Caki2 (cell line): Measurements from ENCODE around the gene SUCLG1. TPM values are rescaled to one million over a fixed set of nuclear protein-coding genes. Genes with fewer than 3 reads are reported as not detected.
A peak's percentile ranks its signal among the peaks of the same experiment; 100 is the strongest.
"Not testable (repeated sequence)": the region's sequence is repeated elsewhere in the genome, so short reads cannot be mapped to it uniquely, and the experiment has no call there.

Experiments
- DNase-seq: peaks from one replicate; pipeline ENCODE4 v3.0.0-alpha.2; 2015; ENCODE audit warnings: low read depth
- in situ Hi-C: cut with HindIII; loops from 2 replicates; pipeline ENCODE4 v1.10.0; 2016; ENCODE audit warnings: low sequenced_read_pairs, low pct_unique_long_range_greater_than_20kb, mixed read lengths
- total RNA-seq: library from RNA; depleted of rRNA; stranded (reverse); fragments of >200 nt; shearing (Covaris generic); gene quantifications from 2 replicates; pipeline ENCODE4 v1.2.3, GENCODE V29; 2014; ENCODE audit warnings: low replicate concordance

SUCLG1 gene
- total RNA-seq, 1 experiment from 2014 or later, result 41.4 TPM

- in situ Hi-C loops, result no loop called here
- DNase-seq, result peak; percentile 80
Observed at GRCh38 chr2:84435345-84436025, 23.6 kb downstream of the SUCLG1 start.

- no peak for DNase-seq
- in situ Hi-C loops, result no loop called here
Observed at GRCh38 chr2:84429328-84429727, 29.8 kb downstream of the SUCLG1 start.

- DNase-seq, result peak; percentile 30
- in situ Hi-C loops, result no loop called here
Observed at GRCh38 chr2:84427235-84428138, 31.6 kb downstream of the SUCLG1 start.

GRCh38 chr2:84425310-84425709, 33.8 kb downstream of the SUCLG1 start:
- in situ Hi-C loops, result no loop called here
- no peak for DNase-seq

GRCh38 chr2:84424152-84424551, 34.9 kb downstream of the SUCLG1 start:
- in situ Hi-C loops, result no loop called here

GRCh38 chr2:84421791-84422190, 37.3 kb downstream of the SUCLG1 start:
- in situ Hi-C loops, result no loop called here

More at GRCh38 chr2:84424152-84424551, 34.9 kb downstream of the SUCLG1 start:
- no peak for DNase-seq

GRCh38 chr2:84421197-84421596, 37.9 kb downstream of the SUCLG1 start:
- DNase-seq, result no peak
- in situ Hi-C loops, result no loop called here

More at GRCh38 chr2:84421791-84422190, 37.3 kb downstream of the SUCLG1 start:
- DNase-seq, result no peak

- no peak for DNase-seq
- in situ Hi-C loops, result no loop called here
Observed at GRCh38 chr2:84417453-84418145, 41.5 kb downstream of the SUCLG1 start.

GRCh38 chr2:84409531-84409930, 49.5 kb downstream of the SUCLG1 start:
- DNase-seq, result no peak
- in situ Hi-C loops, result no loop called here

- in situ Hi-C loops, result not testable (repeated sequence)
Observed at GRCh38 chr2:84402111-84402510, 57.0 kb downstream of the SUCLG1 start.

GRCh38 chr2:84399839-84400238, 59.2 kb downstream of the SUCLG1 start:
- in situ Hi-C loops, DNase-seq: not testable (repeated sequence)

More at GRCh38 chr2:84402111-84402510, 57.0 kb downstream of the SUCLG1 start:
- not testable (repeated sequence) for DNase-seq

GRCh38 chr2:84395820-84396219, 63.3 kb downstream of the SUCLG1 start:
- no peak for DNase-seq
- in situ Hi-C loops, result no loop called here

- DNase-seq, result no peak
- in situ Hi-C loops, result no loop called here
Observed at GRCh38 chr2:84394628-84395027, 64.5 kb downstream of the SUCLG1 start.

GRCh38 chr2:84393829-84394228, 65.3 kb downstream of the SUCLG1 start:
- DNase-seq, result peak; percentile 5

GRCh38 chr2:84389794-84390193, 69.3 kb downstream of the SUCLG1 start:
- in situ Hi-C loops, result no loop called here
- DNase-seq, result no peak

More at GRCh38 chr2:84393829-84394228, 65.3 kb downstream of the SUCLG1 start:
- in situ Hi-C loops, result no loop called here

- no peak for DNase-seq
- in situ Hi-C loops, result no loop called here
Observed at GRCh38 chr2:84388921-84389490, 70.1 kb downstream of the SUCLG1 start.

GRCh38 chr2:84388133-84388532, 70.9 kb downstream of the SUCLG1 start:
- in situ Hi-C loops, result no loop called here
- peak; percentile 4 for DNase-seq

- DNase-seq, result no peak
- in situ Hi-C loops, result no loop called here
Observed at GRCh38 chr2:84386336-84387040, 72.6 kb downstream of the SUCLG1 start.
